Mesenchymal stem cell (in vitro differentiated cells and primary cell): ENCODE data around the gene FLT1.

Experiments used
- DNase-seq: peaks from one replicate; pipeline ENCODE4 v3.0.0-alpha.2; 2013
- H2AFZ ChIP-seq: one replicate; pipeline ENCODE4 v1.6.1; 2013; ENCODE audit warnings: low read depth, mild to moderate bottlenecking, control low read depth, inconsistent platforms, low read length, moderate library complexity
- H2AK5ac ChIP-seq: 2 replicates; pipeline ENCODE4 v1.6.1; 2013; ENCODE audit warnings: low read length, moderate library complexity, mild to moderate bottlenecking, inconsistent platforms; ENCODE audit not compliant: severe bottlenecking
- H2BK120ac ChIP-seq: one replicate; pipeline ENCODE4 v1.6.1; 2013; ENCODE audit warnings: low read depth, mild to moderate bottlenecking, inconsistent platforms, low read length, moderate library complexity
- H2BK12ac ChIP-seq, 2 experiments: one replicate each; pipeline ENCODE4 v1.6.1; 2013; ENCODE audit warnings: inconsistent platforms in 2 of 2, low read length in 2 of 2, mild to moderate bottlenecking in 2 of 2, moderate library complexity in 2 of 2, control low read depth in 1 of 2
- H2BK15ac ChIP-seq: one replicate; pipeline ENCODE4 v1.6.1; 2013; ENCODE audit warnings: mild to moderate bottlenecking, low read depth, inconsistent platforms; ENCODE audit not compliant: poor library complexity, severe bottlenecking
- H2BK5ac ChIP-seq: 2 replicates; pipeline ENCODE4 v1.6.1; 2013; ENCODE audit warnings: low read depth, mild to moderate bottlenecking, low read length, control low read depth, inconsistent platforms; ENCODE audit not compliant: poor library complexity, severe bottlenecking
- H3K14ac ChIP-seq, 2 experiments: one replicate each; pipeline ENCODE4 v1.6.1; 2013; ENCODE audit warnings: inconsistent platforms in 2 of 2, low read length in 2 of 2, control low read depth in 1 of 2, mild to moderate bottlenecking in 1 of 2, moderate library complexity in 1 of 2
- H3K18ac ChIP-seq, 2 experiments: one replicate each; pipeline ENCODE4 v1.6.1; 2013; ENCODE audit warnings: inconsistent platforms in 2 of 2, low read length in 2 of 2, control low read depth in 1 of 2, low read depth in 1 of 2, mild to moderate bottlenecking in 1 of 2
- H3K23ac ChIP-seq, 2 experiments: one replicate each; pipeline ENCODE4 v1.6.1; 2013; ENCODE audit warnings: inconsistent platforms in 2 of 2, low read length in 2 of 2, mild to moderate bottlenecking in 2 of 2, moderate library complexity in 2 of 2, control low read depth in 1 of 2
- H3K27ac ChIP-seq: 2 replicates; pipeline ENCODE4 v1.5.1; 2013; ENCODE audit warnings: mild to moderate bottlenecking, moderate library complexity, low read length, control low read depth, inconsistent platforms; ENCODE audit not compliant: poor library complexity, severe bottlenecking
- H3K27me3 ChIP-seq, 2 experiments: 2 replicates each; pipeline versions ENCODE4 v1.6.1 to v1.7.0; 2013; ENCODE audit warnings: low read length in 2 of 2, mild to moderate bottlenecking in 2 of 2, moderate library complexity in 2 of 2, control low read depth in 1 of 2, inconsistent platforms in 1 of 2; ENCODE audit not compliant: control insufficient read depth in 1 of 2, insufficient read depth in 1 of 2
- H3K36me3 ChIP-seq, 2 experiments: 2 replicates each; pipeline versions ENCODE4 v1.6.1 to v1.7.0; 2013; ENCODE audit warnings: low read length in 2 of 2, control low read depth in 1 of 2, inconsistent platforms in 1 of 2, low read depth in 1 of 2, mild to moderate bottlenecking in 1 of 2; ENCODE audit not compliant: insufficient read depth in 2 of 2, control insufficient read depth in 1 of 2
- H3K4ac ChIP-seq, 2 experiments: one replicate each; pipeline ENCODE4 v1.6.1; 2013; ENCODE audit warnings: inconsistent platforms in 2 of 2, low read length in 2 of 2, mild to moderate bottlenecking in 2 of 2, moderate library complexity in 2 of 2, control low read depth in 1 of 2, low read depth in 1 of 2
- H3K4me1 ChIP-seq: 2 replicates; pipeline ENCODE4 v1.6.1; 2013; ENCODE audit warnings: low read depth, low read length, control low read depth; ENCODE audit not compliant: control insufficient read depth, insufficient read depth
- H3K4me2 ChIP-seq: 2 replicates; pipeline ENCODE4 v1.6.1; 2013; ENCODE audit warnings: low read length, mild to moderate bottlenecking, inconsistent platforms; ENCODE audit not compliant: poor library complexity, severe bottlenecking
- H3K4me3 ChIP-seq, 2 experiments: 2 replicates each; pipeline versions ENCODE4 v1.5.1 to v1.7.0; 2013; ENCODE audit warnings: low read length in 2 of 2, mild to moderate bottlenecking in 2 of 2, control low read depth in 1 of 2, low read depth in 1 of 2; ENCODE audit not compliant: insufficient read depth in 1 of 2
- H3K79me1 ChIP-seq: replicated peaks from 2 replicates; pipeline ENCODE4 v1.6.1; 2013; ENCODE audit warnings: mild to moderate bottlenecking, control low read depth, low read length, inconsistent platforms; ENCODE audit not compliant: poor library complexity, severe bottlenecking
- H3K9ac ChIP-seq: 2 replicates; pipeline ENCODE4 v1.7.0; 2013; ENCODE audit warnings: mild to moderate bottlenecking, low read length, moderate library complexity
- H3K9me3 ChIP-seq: 2 replicates; pipeline ENCODE4 v1.7.0; 2013; ENCODE audit warnings: mild to moderate bottlenecking, low read length; ENCODE audit not compliant: control insufficient read depth
- H4K8ac ChIP-seq: one replicate; pipeline ENCODE4 v1.6.1; 2013; ENCODE audit warnings: inconsistent platforms, mild to moderate bottlenecking, low read length, moderate library complexity
- H4K91ac ChIP-seq: one replicate; pipeline ENCODE4 v1.6.1; 2013; ENCODE audit warnings: mild to moderate bottlenecking, low read length, inconsistent platforms
- WGBS: methylation state at CpG from one replicate; pipeline ENCODE4 v1.1.7; 2013; ENCODE audit warnings: mixed read lengths; 5-methylcytosine and 5-hydroxymethylcytosine counted together

The FLT1 gene

GRCh38 chr13:28338006-28338574 lies 156.8 kb downstream of the FLT1 start:
- H2BK120ac ChIP-seq: peak overlapping the region; percentile 11
- H2BK5ac ChIP-seq: no peak overlapping the region
- H3K36me3 ChIP-seq: no peaks in the 10 kb centered on the region
- H3K14ac ChIP-seq: no peak overlapping the region
- 86% methylated on average over 4 of the region's 4 CpGs for WGBS
- no peaks in the 10 kb centered on the region for H3K9me3 ChIP-seq
- peak overlapping the region; percentile 38 to 68 for H2BK12ac ChIP-seq
- H4K8ac ChIP-seq: no peak overlapping the region
- H3K9ac ChIP-seq: no peak overlapping the region
- H3K23ac ChIP-seq: no peak overlapping the region
- H2AK5ac ChIP-seq: no peak overlapping the region
- H3K27me3 ChIP-seq: peaks cover 3 to 9% of the 10 kb centered on the region in 2 experiments
- no peak overlapping the region for H3K4me2 ChIP-seq
- H3K79me1 ChIP-seq: no peaks in the 10 kb centered on the region
- H2AFZ ChIP-seq: no peak overlapping the region
- H2BK15ac ChIP-seq: no peak overlapping the region
- peak overlapping the region; percentile 19 to 75 for H3K18ac ChIP-seq
- no peaks in the 10 kb centered on the region for H3K4me1 ChIP-seq
- H3K4me3 ChIP-seq: peak overlapping the region in 1 of 2 experiments; percentile 20
- peak; percentile 58 for DNase-seq
- no peak overlapping the region for H3K4ac ChIP-seq
- no peak overlapping the region for H3K27ac ChIP-seq
- H4K91ac ChIP-seq: no peak overlapping the region

GRCh38 chr13:28337166-28338005 lies 157.5 kb downstream of the FLT1 start:
- no peak overlapping the region for H3K14ac ChIP-seq
- peak overlapping the region; percentile 32 for H4K8ac ChIP-seq
- H2BK15ac ChIP-seq: no peak overlapping the region
- WGBS: 34% methylated on average over 4 of the region's 4 CpGs
- DNase-seq: peak; percentile 77
- no peak overlapping the region for H3K23ac ChIP-seq
- no peak overlapping the region for H2AFZ ChIP-seq
- H3K18ac ChIP-seq: peak overlapping the region in 1 of 2 experiments; percentile 75
- H3K9ac ChIP-seq: no peak overlapping the region
- H3K27me3 ChIP-seq: peaks cover 3 to 9% of the 10 kb centered on the region in 2 experiments
- H3K4me1 ChIP-seq: no peaks in the 10 kb centered on the region
- no peaks in the 10 kb centered on the region for H3K36me3 ChIP-seq
- no peak overlapping the region for H3K4me3 ChIP-seq
- H2AK5ac ChIP-seq: no peak overlapping the region
- peak overlapping the region; percentile 11 for H2BK120ac ChIP-seq
- no peak overlapping the region for H3K4ac ChIP-seq
- peak overlapping the region; percentile 38 to 60 for H2BK12ac ChIP-seq
- H3K4me2 ChIP-seq: no peak overlapping the region
- H3K27ac ChIP-seq: no peak overlapping the region
- H3K9me3 ChIP-seq: no peaks in the 10 kb centered on the region
- no peak overlapping the region for H4K91ac ChIP-seq
- H3K79me1 ChIP-seq: no peaks in the 10 kb centered on the region
- H2BK5ac ChIP-seq: no peak overlapping the region

DNA sequence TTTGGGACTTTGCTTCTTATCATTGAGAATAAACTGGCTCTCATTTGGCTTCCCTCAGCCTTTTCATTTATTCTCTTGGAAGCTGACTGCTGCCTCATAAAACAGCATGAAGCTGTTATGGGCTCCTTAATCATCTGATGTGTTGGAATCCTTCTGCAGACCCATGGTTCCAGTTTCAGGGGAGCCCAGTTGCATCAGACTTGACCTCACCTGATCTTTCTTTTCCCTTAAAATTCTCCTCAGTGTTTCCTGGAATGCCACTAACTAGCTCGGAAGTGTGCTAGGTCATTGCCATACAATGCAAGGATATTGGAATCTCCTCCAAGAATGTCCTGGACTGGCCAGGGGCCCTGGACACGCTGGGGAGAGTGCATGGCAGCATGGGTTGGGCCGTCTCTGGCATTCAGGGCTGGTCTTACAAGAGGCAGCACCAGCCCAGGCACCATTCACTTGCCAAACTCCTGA lies 158.7 kb downstream of the FLT1 start:
- Histone ChIP-seq H3K23ac (no peak overlapping the region), H2BK5ac (no peak overlapping the region), H3K9ac (no peak overlapping the region), H2BK120ac (no peak overlapping the region), H3K14ac (no peak overlapping the region), H3K4me2 (no peak overlapping the region), H4K8ac (no peak overlapping the region), H3K18ac (peak overlapping the region in 1 of 2 experiments; percentile 87), H3K4me1 (no peaks in the 10 kb centered on the region), H3K36me3 (no peaks in the 10 kb centered on the region), H3K79me1 (no peaks in the 10 kb centered on the region), H4K91ac (no peak overlapping the region), H3K27ac (no peak overlapping the region), H2AK5ac (no peak overlapping the region), H2BK15ac (no peak overlapping the region), H2BK12ac (peak overlapping the region; percentile 34 to 94), H3K27me3 (peaks cover 3 to 9% of the 10 kb centered on the region in 2 experiments), H3K4me3 (no peak overlapping the region), H3K4ac (peak overlapping the region in 1 of 2 experiments; percentile 33), H3K9me3 (no peaks in the 10 kb centered on the region), H2AFZ (no peak overlapping the region)
- 97% methylated on average over 3 of the region's 3 CpGs for WGBS
- DNase-seq: no peak

DNA sequence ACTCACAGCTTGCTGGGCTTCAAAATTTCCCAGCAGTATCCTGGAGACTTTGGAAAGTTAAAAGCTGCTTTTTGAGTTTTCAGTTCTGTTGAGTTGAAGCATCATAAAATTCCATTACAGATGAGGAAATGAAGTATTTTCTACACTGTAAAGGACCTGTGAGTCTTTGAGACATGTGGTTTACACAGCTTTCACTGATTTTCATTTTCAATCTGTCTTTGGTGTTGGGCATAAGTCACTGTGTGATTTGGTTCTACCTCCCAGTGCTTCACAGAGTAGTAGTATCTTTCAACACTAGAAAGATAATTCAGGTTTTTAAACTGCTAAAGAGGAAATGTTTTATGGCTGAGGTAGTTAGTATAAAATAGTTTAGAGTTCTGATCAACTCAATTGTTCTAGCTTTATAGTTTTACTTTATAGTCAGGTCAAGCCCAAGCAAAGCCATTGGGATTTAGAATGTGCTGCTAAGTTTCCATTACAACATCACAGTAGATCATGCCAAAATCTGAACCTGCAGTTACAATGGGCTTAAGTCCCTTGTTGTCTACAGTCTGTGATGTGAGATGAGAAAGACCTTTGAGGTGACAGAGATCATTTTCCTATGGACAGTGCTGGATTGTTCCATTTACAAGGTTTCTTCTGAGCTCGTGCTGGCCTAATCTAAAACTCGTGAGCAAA lies 161.6 kb downstream of the FLT1 start:
- Histone ChIP-seq H3K9ac (no peak overlapping the region), H3K4ac (no peak overlapping the region), H3K79me1 (no peaks in the 10 kb centered on the region), H3K4me3 (no peak overlapping the region), H3K18ac (no peak overlapping the region), H3K9me3 (no peaks in the 10 kb centered on the region), H3K27ac (no peak overlapping the region), H2BK5ac (no peak overlapping the region), H2AFZ (no peak overlapping the region), H2AK5ac (no peak overlapping the region), H2BK12ac (no peak overlapping the region), H4K8ac (no peak overlapping the region), H3K23ac (no peak overlapping the region), H3K14ac (no peak overlapping the region), H3K36me3 (no peaks in the 10 kb centered on the region), H2BK120ac (no peak overlapping the region), H4K91ac (no peak overlapping the region), H2BK15ac (no peak overlapping the region), H3K4me1 (peaks cover 6% of the 10 kb centered on the region), H3K4me2 (no peak overlapping the region), H3K27me3 (peaks cover 3 to 12% of the 10 kb centered on the region in 2 experiments)
- no peak for DNase-seq
- WGBS: 93% methylated on average over 2 of the region's 2 CpGs
